ENCODE results near the gene TAOK2. TPM values are rescaled to one million over a fixed set of nuclear protein-coding genes. Genes with fewer than 3 reads are reported as not detected.

Gene TAOK2
- total RNA-seq, 1 donor from 2014 or later, result 178 TPM

DNA sequence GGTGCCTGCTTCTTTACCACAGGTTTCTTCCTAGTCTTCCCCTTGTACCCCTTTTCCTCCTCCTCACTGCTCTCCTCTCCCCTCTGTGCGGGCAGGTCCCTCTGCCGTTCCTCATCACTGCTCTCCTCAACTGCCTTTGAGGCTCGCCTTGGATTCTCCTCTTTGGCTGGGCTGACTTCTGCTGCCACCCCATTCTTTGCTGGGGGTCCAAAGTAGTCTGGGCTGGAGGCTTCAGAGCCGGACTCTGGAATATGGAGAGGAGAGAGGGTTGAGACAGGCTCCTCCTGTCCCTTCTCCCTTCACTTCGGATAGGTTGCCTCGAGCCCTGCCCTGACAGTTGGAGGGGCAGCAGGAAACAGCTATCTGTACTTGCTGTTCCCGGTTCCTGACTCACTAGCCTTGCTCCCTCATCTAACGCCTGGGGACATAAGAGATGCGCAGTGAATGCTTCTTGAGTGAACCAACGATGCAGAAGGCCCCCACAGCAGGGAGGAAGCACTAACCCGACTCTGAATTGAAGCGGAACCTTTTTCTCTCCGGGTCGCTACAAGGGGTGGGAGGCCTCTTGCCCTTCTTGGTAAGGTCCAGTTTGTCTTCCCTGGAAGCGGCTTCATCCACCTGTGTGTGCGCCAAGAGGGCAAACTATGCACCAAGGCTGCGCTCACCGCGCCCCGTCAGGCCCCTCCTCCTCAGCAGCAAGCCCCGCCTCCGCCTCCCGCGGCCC is 21.1 kb downstream of the TAOK2 start:
- H3K27ac Mint-ChIP-seq (ENCODE audit: unreplicated experiment), result peak overlapping the region; percentile 81
- H3K36me3 Mint-ChIP-seq (ENCODE audit: low read depth, unreplicated experiment), result peaks cover 52% of the 10 kb centered on the region
- no peak for DNase-seq (ENCODE audit: low spot score)

DNA sequence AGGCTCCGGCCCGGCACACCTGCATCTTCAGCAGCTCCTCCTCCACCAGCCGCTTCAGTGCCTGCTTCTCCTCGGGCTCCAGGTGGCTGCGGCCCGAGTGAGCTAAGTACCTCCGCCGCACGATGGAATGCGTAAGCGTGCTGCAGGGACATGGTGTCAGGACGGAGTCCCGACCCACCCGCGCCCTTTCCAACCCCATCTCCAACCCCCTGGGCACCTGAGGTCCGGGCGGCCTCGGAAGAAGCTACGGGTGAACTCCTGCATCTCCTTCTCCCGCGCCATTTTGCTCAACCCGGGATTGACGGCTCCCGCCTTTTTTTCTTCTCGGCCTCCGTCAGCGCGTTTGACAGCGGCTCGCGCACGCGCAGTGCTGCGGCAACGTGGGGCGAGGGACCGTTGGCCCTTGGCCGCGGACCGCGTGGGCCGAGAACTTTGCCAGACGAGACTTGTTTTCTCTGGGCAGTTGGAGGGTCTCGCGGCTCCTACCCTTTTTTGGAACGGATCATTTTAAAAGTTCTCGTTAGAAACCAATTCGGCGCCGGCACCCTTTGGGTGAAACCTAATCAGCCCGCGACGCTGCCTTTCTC is 21.7 kb downstream of the TAOK2 start, which contains the start of gene HIRIP3:
HIRIP3 (minus strand) TSS at position 294 of the 587 bp plus-strand sequence; CDS start at position 282, 12 bp downstream.
- Mint-ChIP-seq H3K9me3 (ENCODE audit: unreplicated experiment) (no peaks in the 10 kb centered on the region), H3K4me1 (ENCODE audit: unreplicated experiment) (peaks cover 54% of the 10 kb centered on the region), H3K36me3 (ENCODE audit: low read depth, unreplicated experiment) (peaks cover 46% of the 10 kb centered on the region), H3K27me3 (ENCODE audit: unreplicated experiment) (peaks cover 41% of the 10 kb centered on the region), H3K27ac (ENCODE audit: unreplicated experiment) (peak within 1 kb of the TSS; percentile 81), H3K4me3 (ENCODE audit: unreplicated experiment) (peak within 1 kb of the TSS; percentile 96)
- peak; percentile 75 for DNase-seq (ENCODE audit: low spot score)
- TF ChIP-seq, protein P1, sequence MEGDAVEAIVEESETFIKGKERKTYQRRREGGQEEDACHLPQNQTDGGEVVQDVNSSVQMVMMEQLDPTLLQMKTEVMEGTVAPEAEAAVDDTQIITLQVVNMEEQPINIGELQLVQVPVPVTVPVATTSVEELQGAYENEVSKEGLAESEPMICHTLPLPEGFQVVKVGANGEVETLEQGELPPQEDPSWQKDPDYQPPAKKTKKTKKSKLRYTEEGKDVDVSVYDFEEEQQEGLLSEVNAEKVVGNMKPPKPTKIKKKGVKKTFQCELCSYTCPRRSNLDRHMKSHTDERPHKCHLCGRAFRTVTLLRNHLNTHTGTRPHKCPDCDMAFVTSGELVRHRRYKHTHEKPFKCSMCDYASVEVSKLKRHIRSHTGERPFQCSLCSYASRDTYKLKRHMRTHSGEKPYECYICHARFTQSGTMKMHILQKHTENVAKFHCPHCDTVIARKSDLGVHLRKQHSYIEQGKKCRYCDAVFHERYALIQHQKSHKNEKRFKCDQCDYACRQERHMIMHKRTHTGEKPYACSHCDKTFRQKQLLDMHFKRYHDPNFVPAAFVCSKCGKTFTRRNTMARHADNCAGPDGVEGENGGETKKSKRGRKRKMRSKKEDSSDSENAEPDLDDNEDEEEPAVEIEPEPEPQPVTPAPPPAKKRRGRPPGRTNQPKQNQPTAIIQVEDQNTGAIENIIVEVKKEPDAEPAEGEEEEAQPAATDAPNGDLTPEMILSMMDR (IDR thresholded peaks at IDR 0.05; ENCODE audit: unreplicated experiment), result no peak

More for the DNA sequence above, 21.1 kb downstream of the TAOK2 start:
- Mint-ChIP-seq H3K4me1 (ENCODE audit: unreplicated experiment) (peaks cover 57% of the 10 kb centered on the region), H3K9me3 (ENCODE audit: unreplicated experiment) (no peaks in the 10 kb centered on the region), H3K4me3 (ENCODE audit: unreplicated experiment) (peak overlapping the region; percentile 96), H3K27me3 (ENCODE audit: unreplicated experiment) (peaks cover 39% of the 10 kb centered on the region)
- TF ChIP-seq, protein P1 (IDR thresholded peaks at IDR 0.05; ENCODE audit: unreplicated experiment), result no peak

DNA sequence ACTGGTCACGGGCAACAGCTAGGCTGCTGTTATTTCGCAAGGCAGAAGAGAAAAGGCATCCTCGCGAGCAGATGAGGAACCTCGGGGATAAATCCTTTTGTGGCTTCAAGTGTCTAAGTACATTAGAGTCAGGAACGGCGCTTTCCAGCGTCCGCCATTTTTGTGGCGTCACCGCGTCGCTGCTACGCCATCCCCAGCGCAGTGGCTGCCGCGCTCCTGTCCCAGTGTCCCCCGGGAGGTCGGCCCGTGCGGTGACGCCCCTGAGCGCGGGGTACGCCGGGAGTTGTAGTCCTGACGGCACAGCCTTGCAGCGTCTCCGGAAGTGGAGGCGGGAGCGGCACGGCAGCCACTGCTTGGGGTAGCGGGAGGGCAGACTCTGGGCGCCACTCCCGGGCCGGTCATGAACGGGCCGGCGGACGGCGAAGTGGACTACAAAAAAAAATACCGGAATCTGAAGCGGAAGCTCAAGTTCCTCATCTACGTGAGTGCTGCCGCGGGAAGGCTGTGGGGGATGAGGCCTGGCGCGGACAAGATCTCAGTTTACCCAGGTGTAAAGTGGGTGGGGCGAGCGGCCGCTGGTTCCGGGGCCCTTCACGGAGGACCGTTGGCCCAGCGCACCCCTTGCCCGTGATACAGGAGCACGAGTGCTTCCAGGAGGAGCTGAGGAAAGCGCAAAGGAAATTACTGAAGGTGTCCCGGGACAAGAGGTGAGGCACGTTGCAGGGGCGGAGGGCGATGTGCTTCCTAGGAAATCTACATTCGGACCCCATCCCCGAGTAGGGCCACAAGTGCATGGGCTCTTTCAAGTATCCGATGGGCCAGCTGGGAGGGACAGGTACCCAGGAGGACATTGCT is 22.5 kb downstream of the TAOK2 start, which contains the start of gene INO80E:
INO80E (plus strand) TSS at position 331 of the 855 bp plus-strand sequence; CDS start at position 401, 70 bp downstream.
- H3K9me3 Mint-ChIP-seq (ENCODE audit: unreplicated experiment), result no peaks in the 10 kb centered on the region
- peak within 1 kb of the TSS; percentile 74 for H3K27ac Mint-ChIP-seq (ENCODE audit: unreplicated experiment)
- H3K4me3 Mint-ChIP-seq (ENCODE audit: unreplicated experiment), result peak within 1 kb of the TSS; percentile 96
- H3K4me1 Mint-ChIP-seq (ENCODE audit: unreplicated experiment), result peaks cover 53% of the 10 kb centered on the region
- peaks cover 44% of the 10 kb centered on the region for H3K36me3 Mint-ChIP-seq (ENCODE audit: low read depth, unreplicated experiment)
- TF ChIP-seq, protein P1 (IDR thresholded peaks at IDR 0.05; ENCODE audit: unreplicated experiment), result no peak
- peak; percentile 96 for DNase-seq (ENCODE audit: low spot score)
- peaks cover 40% of the 10 kb centered on the region for H3K27me3 Mint-ChIP-seq (ENCODE audit: unreplicated experiment)

DNA sequence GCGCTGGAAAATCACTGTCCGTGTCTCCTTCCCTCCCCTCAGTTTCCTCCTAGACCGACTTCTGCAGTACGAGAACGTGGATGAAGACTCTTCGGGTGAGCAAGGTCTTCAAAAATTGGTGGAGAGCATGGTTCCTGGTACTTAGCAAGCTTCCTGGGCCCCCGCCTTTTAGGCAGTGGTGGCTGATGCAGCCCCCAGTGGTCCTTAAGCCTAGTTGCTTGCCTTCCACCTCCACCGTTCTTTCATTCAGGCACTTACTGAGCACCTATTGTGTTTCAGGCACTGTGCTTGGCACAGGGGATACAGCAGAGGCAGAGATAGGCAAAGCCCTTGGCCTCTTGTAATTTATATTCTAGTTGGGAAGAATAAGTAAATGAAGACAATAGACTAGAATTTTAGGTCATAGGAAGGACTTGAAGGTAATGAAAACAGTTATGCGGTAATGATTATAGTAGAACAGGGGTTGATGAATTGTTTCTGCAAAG is 23.1 kb downstream of the TAOK2 start:
- peaks cover 40% of the 10 kb centered on the region for H3K36me3 Mint-ChIP-seq (ENCODE audit: low read depth, unreplicated experiment)
- peaks cover 40% of the 10 kb centered on the region for H3K27me3 Mint-ChIP-seq (ENCODE audit: unreplicated experiment)
- peaks cover 53% of the 10 kb centered on the region for H3K4me1 Mint-ChIP-seq (ENCODE audit: unreplicated experiment)
- peak overlapping the region; percentile 74 for H3K27ac Mint-ChIP-seq (ENCODE audit: unreplicated experiment)
- DNase-seq (ENCODE audit: low spot score), result no peak
- H3K9me3 Mint-ChIP-seq (ENCODE audit: unreplicated experiment), result no peaks in the 10 kb centered on the region
- TF ChIP-seq, protein P1 (IDR thresholded peaks at IDR 0.05; ENCODE audit: unreplicated experiment), result no peak
- peak overlapping the region; percentile 96 for H3K4me3 Mint-ChIP-seq (ENCODE audit: unreplicated experiment)
